HG02678 (cell line): ENCODE measurements around the gene SOX11.
"Not testable (repeated sequence)": the region's sequence is repeated elsewhere in the genome, so short reads cannot be mapped to it uniquely, and the experiment has no call there.

Experiments used
- ATAC-seq: cut with Tn5 transposase; IDR thresholded peaks from one replicate; pipeline ENCODE4 v1.9.1; 2021; ENCODE audit warnings: mild to moderate bottlenecking, moderate library complexity; ENCODE audit not compliant: unreplicated experiment

Gene SOX11

DNA sequence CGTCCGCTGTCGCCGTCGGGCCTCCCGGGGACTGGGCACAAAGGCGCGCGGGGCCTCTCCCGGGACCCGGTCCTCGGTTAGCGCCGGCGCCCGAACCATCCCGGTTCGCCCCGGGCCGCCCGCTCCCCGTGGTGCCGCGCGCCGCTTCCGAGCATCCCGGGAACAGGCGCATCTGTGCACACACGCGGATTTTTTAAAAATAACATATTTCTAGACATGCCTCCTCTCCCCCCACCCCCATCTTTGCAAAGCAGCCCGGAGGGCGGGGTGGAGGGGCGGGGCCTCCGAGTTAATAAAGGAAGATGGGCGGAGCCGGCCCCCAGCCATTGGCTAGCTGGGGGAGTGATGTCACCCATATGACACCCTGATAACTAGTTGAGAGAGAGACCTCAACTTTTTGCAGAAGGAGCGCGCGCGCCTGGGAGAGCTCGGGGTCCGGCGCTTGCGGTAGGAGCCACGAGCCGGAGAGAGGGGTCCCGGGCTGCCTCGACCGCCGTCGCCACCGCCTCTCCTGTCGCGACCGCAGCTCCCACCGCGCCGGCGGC, at the start of gene SOX11:
TSS of gene SOX11 (plus strand) at position 400 of the 545 bp plus-strand sequence. CDS start 338 bp downstream, outside the sequence.
- no peak for ATAC-seq

DNA sequence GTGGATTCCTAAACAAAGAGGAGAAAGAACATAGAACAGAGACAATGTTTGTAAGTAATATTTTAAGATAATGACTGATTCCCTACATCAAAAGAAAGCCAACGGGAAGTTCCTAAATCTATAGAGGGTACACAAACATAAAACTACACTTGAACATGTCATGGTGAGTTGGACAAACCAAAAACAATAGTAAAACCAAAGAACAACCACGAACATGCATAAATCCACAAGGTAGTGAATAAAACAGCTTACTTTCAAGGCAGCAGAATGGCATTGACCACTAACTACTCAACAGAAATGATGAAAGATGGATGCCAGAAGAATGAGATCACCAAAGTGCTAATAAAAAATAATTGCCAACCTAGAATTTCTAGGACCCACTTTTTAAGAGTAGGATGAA, 39.5 kb upstream of the SOX11 start:
- not testable (repeated sequence) for ATAC-seq

DNA sequence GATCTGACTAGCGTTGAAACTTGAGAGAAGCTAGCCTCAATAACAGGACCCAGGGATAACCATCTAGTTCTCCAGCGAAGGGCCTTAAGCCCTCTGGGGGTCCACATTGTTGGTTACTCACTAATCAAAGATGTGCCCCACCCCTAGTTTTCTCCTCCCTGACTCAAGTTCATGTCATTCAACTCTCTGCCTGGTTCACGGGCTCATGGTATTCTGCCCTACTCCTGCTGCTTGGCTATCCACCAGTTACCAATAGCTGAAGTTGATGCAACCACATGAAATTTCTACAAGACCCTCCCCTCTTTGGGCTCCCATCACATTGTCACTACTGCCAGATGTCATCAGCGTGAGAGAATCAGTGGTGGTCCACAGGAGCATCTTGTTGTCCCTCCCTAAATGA, 38.4 kb upstream of the SOX11 start:
- not testable (repeated sequence) for ATAC-seq

DNA sequence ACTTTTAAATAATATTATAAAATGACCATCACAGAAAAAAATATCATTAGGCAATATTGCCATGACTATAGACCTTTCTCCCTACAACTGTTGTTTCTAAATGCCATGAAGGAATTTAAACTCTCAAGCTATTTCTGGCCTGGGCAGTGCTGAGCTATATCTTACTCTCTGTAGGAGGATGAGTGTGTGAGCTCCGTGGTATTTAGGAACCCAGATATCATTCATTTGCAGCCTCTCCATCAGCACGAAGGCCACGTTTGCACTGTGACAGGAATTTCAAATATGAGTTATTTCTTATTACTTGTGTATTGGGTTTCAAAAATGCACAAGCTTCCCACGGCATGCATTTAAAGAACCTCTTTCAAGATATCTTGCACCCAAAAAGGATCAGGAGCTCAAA, 35.0 kb upstream of the SOX11 start:
- no peak for ATAC-seq

DNA sequence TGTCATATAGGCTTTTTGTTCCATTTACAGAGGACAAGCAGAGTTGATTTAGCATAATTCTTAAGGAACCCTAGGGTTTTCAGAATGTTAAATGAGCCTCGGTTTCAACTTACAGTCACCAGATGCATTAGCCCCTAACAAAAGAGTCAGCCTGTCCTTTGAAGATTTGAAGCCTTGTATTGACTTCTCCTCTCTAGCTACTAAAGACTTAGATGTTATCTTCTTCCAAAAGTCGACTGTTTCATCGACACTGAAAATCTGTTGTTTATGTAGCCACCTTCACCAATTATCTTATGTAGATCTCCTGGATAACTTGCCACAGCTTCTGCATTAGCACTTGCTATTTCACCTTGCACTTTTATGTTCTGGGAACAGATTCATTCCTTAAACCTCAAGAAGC, 31.6 kb upstream of the SOX11 start:
- ATAC-seq = no peak

DNA sequence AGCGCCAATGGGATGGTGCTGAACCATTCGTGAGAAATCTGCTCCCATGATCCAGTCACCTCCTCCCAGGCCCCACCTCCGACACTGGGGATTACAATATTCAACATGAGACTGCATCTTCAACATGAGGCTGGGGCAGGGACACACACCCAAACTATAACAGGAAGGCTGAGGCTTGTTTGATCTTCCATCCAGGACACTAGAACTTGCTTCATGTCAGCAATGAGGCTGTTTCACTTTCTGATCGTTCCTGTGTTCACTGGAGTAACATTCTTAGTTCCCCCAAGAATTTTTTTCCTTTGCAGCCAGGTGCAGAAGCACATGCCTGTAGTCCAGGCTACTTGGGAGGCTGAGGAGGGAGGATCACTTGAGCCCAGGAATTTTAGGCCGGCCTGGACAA, 30.8 kb upstream of the SOX11 start:
- no peak for ATAC-seq

DNA sequence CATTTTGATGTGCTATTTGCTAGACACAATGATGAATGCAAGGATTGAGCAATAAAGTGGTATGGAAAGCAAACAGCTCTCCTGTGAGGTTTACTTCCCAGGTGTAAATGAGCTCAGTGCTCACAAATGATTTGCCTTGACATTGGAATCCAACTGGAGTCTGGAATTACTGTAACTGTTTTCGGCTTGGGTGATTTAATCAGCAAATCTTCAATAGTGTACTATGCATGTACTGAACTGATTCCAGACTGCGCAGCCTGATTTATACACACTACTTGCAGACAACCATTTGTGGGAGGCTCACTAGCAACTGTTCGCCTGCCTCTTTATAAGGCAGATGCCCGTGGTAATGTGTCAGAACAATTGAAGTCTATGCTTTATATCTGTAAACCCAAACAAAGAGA, 27.9 kb upstream of the SOX11 start:
- ATAC-seq = no peak

DNA sequence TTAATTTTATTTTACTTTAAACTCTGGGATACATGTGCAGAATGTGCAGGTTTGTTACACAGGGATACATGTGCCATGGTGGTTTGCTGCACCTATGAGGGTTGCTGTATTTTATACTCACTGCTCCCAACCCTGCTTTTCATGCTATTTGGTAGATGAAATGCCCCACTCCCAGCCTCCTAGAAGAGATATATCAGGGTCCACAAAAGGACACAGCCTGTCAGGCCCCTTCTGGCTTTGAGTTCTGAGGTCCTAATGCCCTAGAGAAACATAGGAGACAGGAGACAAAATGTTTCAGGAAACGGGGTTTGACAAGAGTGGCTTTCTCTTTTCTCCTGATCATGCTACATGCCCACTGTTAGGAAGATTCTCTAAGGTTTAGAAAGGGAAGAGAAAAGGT, 27.1 kb upstream of the SOX11 start:
- no peak for ATAC-seq

DNA sequence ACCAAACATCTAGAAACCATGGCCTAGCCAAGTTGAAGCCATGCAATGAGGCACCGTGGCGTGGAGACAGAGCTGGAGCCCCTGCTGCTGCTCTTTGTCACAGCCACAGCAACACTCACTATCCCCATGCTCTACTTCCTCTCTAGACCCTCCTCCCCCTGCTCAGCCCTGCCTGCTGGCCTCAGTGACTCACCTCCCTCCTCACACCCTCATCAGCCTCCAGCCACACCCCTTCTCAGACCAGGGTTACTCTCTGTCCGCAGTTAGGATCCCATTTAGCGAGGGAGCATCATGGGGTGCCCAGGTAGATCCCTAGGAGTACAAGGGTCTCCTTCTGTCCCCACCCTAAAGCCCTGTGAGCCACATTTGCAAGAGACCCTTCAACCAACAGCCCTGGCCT, 25.4 kb upstream of the SOX11 start:
- no peak for ATAC-seq

DNA sequence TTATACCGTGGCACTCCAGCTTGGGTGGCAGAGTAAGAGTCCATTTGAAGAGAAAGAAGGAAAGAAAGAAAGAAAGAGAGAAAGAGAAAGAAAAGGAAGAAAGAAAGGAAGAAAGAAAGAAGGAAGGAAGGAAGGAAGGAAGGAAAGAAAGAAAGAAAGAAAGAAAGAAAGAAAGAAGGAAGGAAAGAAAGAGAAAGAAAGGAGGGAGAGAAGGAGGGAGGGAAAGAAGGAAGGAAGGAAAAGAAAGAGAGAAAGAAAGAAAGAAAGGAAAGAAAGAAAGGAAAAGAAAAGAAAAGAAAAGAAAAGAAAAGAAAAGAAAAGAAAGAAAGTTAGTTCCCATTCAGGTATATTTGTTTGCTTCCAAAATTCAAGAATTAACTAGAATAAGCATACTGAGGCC, 24.5 kb upstream of the SOX11 start:
- not testable (repeated sequence) for ATAC-seq

DNA sequence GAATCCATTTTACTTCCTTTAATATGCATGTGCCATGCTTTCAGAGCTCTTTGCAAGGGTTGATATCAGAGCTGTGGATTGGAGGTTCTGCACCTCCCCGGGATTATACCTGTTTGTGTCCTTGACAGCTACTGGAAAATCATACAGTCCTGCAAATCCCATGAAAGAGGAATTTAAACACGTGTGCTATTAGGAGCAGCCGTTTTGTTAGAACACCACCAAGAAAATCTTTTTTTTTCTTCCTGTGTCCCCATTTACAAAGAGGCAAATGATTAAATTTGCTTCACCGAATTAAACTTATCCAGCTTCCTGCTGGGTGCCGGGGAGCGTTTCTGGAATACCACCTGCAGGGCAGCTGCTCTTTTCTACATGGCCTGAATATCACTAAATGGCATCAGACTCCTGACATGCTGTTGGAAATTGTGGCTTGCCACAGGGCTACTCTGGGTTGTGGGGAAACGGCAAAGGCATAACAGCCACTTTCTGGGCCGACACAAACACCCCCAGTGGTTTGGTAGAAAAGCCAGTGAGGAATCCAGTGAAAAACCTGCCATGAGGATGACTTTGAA, 23.4 kb upstream of the SOX11 start:
- no peak for ATAC-seq

DNA sequence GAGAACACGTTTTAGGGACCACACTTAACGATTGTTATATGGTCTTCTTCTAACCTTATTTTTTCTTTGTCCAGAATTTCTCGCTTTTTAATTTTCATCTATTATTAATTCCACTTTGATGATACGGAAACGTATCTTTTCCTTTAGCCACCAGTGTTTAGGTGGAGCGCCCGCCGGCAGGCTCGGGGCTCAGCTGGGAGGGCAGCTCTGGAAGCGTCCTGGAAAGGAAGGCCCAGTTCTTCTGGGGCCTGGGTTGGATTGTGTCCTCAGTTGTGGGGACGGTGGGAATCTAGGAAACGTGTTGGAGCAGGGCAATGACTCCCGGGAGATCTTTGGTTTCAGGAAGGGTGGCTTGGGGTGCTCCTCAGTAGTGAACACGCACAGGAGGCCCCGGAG, 19.4 kb upstream of the SOX11 start:
- no peak for ATAC-seq

DNA sequence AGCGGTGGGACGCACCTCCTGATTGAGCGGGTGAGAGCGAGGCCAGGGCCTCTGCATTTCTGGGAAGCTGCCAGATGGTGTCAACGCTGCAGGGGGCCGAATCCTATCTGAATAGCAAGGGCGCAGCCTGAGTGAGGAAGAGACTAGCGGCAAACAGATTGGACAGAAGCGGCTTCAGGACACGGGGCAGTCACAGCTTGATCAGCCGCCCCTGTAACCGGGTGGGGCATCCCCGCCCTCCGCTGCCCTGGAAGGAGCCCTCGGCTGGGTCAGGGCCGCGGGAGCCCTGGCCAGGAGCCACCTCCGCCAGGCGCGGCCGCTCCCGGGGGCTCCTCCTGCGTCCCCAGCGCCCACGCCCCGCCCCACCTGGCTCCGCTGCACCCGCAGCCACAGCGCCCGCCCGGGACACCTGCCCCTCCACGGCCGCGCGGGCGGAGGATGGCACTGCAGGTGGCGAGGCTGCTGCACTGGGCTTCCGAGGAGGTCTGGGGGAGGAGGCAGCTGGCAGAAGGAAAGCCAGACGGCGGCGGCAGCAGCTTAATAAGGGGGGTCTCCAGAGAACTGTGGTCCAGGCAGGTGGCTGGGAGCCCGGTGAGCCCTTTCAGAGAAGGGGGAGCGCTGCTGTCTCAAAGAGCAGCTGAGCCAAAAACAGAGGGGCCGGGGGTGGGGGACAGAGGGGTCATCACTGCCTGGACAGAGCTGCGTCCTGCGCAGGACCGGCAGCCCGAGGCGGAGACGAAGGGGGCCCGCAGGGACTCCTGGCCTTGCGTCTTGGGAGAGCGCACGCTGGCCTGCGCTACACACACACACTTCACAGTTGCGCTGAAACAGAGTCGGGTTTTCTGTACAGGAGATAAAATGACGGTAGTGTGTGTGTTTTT, 18.8 kb upstream of the SOX11 start:
- no peak for ATAC-seq

DNA sequence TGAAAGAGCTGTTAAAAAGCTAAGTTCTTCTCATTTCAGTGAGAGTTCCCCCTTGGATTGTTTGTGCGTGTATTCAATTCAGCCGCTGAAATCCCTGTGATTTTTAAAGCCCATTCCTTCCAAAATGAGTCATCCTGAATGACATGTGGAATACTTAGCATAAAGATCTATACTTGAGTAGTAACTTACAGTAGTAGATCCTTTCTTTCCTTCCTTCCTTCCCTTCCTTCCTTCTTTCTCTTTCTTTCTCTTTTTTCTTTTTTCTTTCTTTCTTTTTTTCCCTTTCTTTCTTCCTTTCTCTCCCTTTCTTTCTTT, 18.2 kb upstream of the SOX11 start:
- no peak for ATAC-seq

DNA sequence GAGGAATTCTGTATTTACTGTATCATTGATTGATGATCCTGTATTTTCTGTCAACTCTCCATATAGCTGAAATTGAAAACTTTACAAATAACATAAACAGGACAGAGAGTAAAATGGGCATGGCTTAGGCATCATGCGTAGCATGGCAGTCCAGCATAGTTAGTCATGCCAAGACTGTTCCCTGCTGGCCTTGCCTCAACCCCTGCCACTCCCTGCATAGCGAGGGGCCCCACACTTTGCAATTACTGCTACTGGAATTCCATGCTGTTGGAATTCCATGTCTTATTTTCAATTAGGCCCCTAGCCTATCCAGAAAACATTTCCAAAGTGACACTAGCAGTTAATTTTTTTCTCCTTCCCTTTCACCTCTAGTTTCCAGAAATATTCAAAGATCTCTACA, 15.1 kb upstream of the SOX11 start:
- no peak for ATAC-seq

DNA sequence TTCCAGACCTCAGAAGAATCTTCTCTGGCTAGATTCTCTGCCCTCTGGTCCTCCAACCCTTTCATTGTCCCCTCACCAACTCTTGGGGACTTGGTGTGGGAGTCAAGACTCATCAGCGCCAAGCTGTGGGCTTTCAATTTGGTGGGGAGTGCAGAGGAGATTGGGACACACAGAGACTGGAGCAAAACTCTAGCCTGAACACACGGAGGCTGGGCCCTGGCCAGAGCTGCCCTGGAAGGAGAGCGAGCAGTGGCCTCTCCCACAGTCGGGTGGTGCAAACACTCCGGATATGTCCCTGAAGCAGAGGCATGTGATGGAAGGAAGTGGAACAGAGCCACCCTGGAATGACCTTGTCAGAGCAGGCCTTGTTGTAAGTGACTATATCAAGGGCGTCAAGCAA, 8.7 kb upstream of the SOX11 start:
- no peak for ATAC-seq

DNA sequence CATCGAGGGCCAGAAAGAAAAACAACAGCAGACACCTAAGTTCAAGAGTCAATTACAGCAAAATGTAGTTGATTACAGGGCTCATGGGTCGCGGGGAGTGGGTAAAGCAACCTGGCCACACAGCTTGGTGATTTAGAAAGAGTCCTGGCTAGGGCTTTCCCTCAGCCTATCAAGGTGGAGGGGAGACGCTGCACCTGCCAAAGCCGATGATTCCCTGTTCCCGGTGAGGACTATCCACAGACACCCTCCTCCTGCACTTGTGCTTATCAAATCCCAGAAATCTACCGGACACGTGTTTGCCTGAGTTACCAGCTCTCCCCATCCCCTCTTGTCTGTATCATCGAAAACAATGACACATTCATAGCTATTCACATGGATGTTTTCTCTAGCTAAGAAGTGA, 7.0 kb upstream of the SOX11 start:
- no peak for ATAC-seq

DNA sequence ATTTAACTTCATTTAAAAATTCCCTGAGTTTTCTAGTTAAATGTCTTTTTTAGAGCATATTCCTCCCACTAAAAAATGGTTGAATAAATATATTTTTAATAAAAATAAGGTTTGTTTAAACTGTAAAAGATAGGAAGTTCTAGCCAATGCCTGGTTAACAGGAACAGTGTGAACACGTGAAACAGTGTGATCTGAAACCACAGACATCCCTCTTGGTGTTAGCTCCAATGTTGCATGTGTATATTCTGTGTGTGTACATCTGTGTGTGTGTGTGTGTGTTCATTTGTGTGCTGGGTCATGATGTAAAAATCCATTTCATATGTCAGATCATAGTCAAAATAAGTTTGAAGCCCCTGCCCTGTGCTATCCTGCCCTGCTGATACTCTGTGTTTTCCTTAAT, 6.1 kb upstream of the SOX11 start:
- no peak for ATAC-seq

DNA sequence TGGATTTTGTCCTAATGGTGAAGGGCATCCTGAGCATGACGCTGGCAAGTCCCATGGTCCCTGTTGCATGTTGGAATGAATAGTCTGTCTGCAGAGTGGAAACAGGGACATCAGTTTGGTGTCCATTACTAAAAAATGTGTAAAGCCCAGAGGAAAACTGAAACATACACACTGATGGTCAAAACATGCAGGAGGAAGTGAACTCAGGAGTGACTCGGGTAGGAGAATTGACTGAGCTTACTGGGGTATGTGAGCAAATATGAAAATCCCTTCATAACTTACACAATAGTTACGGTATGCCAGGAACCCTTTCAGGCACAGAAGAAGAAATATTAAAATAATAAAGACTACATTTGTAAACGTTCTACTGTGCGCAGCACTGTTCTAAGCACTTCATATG, 5.6 kb upstream of the SOX11 start:
- no peak for ATAC-seq

DNA sequence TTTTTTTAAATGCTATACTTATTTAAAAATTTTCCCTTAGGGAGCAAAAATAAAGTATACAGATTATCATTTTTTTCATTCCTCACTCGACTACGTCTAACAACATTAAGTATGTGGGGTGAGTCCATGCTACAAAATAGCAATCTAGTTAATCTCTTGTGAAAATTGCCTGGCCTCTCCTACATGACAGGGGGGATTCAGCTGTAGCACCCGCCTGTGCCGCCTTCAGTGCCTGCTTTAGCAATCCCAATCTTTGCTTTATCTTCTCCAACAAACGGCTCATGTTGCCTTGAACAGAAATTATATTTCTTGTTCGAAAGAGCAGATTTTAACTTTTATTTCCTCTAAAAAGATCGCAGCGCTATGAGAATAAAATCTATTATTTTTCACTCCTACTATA, 2.4 kb upstream of the SOX11 start:
- no peak for ATAC-seq

DNA sequence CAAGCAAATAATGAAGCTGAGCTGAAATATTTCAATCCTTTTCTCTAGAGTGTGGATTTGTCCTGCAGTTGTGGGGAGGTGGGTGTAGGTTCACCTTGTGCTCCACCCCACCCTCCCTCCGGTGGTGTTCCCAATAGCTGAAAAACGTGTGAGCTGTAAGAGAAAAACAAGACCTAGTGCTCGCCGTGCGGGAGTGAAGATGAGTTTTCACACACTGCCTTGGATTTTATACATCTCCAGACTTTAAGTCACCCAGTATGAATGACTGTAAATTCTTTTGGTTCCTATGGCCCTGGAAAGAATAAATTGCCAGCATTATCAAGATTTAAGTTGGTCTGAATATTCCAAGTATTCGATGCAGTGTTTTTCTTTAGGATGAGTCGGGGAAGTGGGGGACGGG, 1.9 kb upstream of the SOX11 start:
- no peak for ATAC-seq

DNA sequence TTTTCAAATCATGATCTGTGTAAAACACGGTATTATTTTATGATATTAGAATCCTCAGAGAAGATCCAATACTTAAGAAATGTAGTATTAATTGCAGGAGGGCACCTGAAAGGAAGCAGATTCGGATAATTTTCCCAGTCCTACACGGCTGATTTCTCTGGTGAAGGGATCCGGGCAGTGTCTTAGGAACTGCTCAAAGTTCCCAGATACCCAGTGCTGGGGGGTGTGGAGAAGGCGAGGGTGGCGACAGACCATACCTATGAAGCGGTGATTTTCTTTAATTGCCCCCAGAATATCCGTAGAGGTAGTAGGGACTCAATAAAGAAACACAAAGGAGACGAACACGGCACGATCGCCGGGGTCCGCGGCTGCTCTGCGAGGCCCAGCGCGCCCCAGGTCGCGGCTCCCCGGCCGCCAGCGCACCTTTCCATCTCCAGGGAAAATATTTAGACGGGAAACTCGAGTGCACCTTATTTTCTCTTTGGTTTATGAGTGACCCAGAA, 1.4 kb upstream of the SOX11 start:
- ATAC-seq = no peak
